ENCODE data around the gene PACSIN1.

GRCh38 chr6:34584694-34585093 is 118.8 kb downstream of the PACSIN1 start:
- TF ChIP-seq CTCF (optimal IDR thresholded peaks at IDR 0.05 in 1 of 3, IDR thresholded peaks at IDR 0.05 in 1 of 3, conservative IDR thresholded peaks at IDR 0.05 in 1 of 3; ENCODE audit: extremely low read depth in 1 of 3, insufficient read depth in 2 of 3, low read length in 3 of 3) (no peak), EZH2 (IDR thresholded peaks at IDR 0.05; ENCODE audit: low read length) (no peak)

Data from keratinocyte (primary cell).